Activated T-cell treated with anti-CD3 and anti-CD28 coated beads, Interleukin-2, amount 50 U/mL, for 72 hours (primary cell): ENCODE data around the gene KDM4F. TPM values are rescaled to one million over a fixed set of nuclear protein-coding genes. Genes with fewer than 3 reads are reported as not detected.

Experiments used
- total RNA-seq, 2 donors: library from RNA; stranded (reverse); gene quantifications; one replicate each; pipeline ENCODE4 v1.2.3, GENCODE V29; 2022

Gene KDM4F
- total RNA-seq, 2 donors from 2014 or later, result not detected

Other genes starting within 250 kb of the KDM4F start
- gene CWC15, start 75.9 kb upstream of the KDM4F start, total RNA-seq, result 10 to 100 TPM; 75.1 to 91.4 TPM
- gene KDM4D, start 75.7 kb upstream of the KDM4F start, total RNA-seq, result 1 to 10 TPM; 1.4 to 1.8 TPM
- gene KDM4E, start 24.2 kb upstream of the KDM4F start, total RNA-seq, result not detected
- gene SRSF8, start 17.5 kb downstream of the KDM4F start, total RNA-seq, result 10 to 100 TPM; 37.9 to 43.7 TPM
- 10 to 100 TPM; 16.1 to 20.5 TPM for gene ENDOD1, start 40.4 kb downstream of the KDM4F start, total RNA-seq
- gene SESN3, start 181.8 kb downstream of the KDM4F start, total RNA-seq, result 10 to 100 TPM; 13.7 to 15.6 TPM